ENCODE data around the gene GMDS.

DNA sequence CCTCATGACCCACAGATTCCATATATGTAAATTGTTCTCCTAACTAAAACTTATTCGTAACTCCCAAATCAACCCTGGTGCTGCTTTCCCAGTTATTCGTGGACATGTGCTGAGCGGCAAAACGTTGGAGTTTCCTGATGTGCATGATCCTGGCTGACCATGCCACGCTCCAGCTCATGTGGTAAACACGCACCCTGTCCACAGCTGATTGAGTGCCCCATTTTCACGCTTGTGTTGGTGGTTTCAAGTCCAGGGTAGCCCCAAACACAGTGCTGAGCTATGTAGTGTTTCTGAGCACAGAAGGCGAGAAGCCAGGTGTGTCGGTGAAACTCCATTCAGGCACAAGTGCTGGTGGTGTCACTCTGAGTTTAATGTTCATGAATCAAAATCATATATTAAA, 654.8 kb downstream of the GMDS start:
- TF ChIP-seq EZH2phosphoT487 (IDR thresholded peaks at IDR 0.05; ENCODE audit: insufficient read depth, low read depth) (no peak), EZH2 (IDR thresholded peaks at IDR 0.05; ENCODE audit: insufficient read depth, poor library complexity, severe bottlenecking) (no peak)
